Mammary epithelial cell (primary cell): ENCODE measurements around the gene ABCD1.

Source experiments
- CTCF ChIP-seq, 2 donors: IDR thresholded peaks in 1 of 2; conservative IDR thresholded peaks in 1 of 2; 2 replicates each; pipeline ENCODE4 v1.5.1; 2011 to 2012; ENCODE audit warnings: inconsistent platforms in 2 of 2, low read length in 2 of 2, mild to moderate bottlenecking in 2 of 2, control low read depth in 1 of 2, low read depth in 1 of 2; ENCODE audit not compliant: insufficient read depth in 1 of 2; ENCODE audit errors: extremely low read depth in 1 of 2
- EZH2 ChIP-seq: IDR thresholded peaks from 2 replicates; pipeline ENCODE4 v1.6.1; 2012; ENCODE audit warnings: low read length, inconsistent platforms, borderline replicate concordance

- no peak for TF ChIP-seq CTCF (conservative IDR thresholded peaks at IDR 0.05 in 1 of 2, IDR thresholded peaks at IDR 0.05 in 1 of 2; ENCODE audit: extremely low read depth in 1 of 2, insufficient read depth in 1 of 2, low read depth in 1 of 2, low read length in 2 of 2)
- TF ChIP-seq EZH2, result no peak
Measured at GRCh38 chrX:153697924-153698865, 26.5 kb upstream of the ABCD1 start.
